Subcutaneous abdominal adipose tissue (tissue), 5 donors: Measurements from ENCODE around the gene PLD1.
A peak's percentile ranks its signal among the peaks of the same experiment; 100 is the strongest.

ENCODE experiments used
- H3K27ac ChIP-seq: one replicate; pipeline ENCODE4 v1.7.0; 2013; ENCODE audit warnings: low read depth, mild to moderate bottlenecking, inconsistent platforms, low read length, moderate library complexity
- H3K27me3 ChIP-seq, 5 donors: one replicate each; pipeline ENCODE4 v1.7.0; 2013; ENCODE audit warnings: low read length in 5 of 5, inconsistent platforms in 1 of 5; ENCODE audit not compliant: control insufficient read depth in 5 of 5, insufficient read depth in 4 of 5
- H3K36me3 ChIP-seq, 5 donors: one replicate each; pipeline ENCODE4 v1.7.0; 2013; ENCODE audit warnings: low read length in 5 of 5; ENCODE audit not compliant: control insufficient read depth in 5 of 5, insufficient read depth in 5 of 5
- H3K4me1 ChIP-seq, 5 donors: one replicate each; pipeline ENCODE4 v1.7.0; 2013; ENCODE audit warnings: low read length in 5 of 5, mild to moderate bottlenecking in 3 of 5, moderate library complexity in 1 of 5; ENCODE audit not compliant: control insufficient read depth in 5 of 5, insufficient read depth in 5 of 5
- H3K4me3 ChIP-seq, 5 donors: one replicate each; pipeline ENCODE4 v1.7.0; 2013; ENCODE audit warnings: low read length in 5 of 5, low read depth in 1 of 5
- H3K9ac ChIP-seq, 5 donors: one replicate each; pipeline ENCODE4 v1.7.0; 2013; ENCODE audit warnings: low read length in 5 of 5, mild to moderate bottlenecking in 4 of 5, moderate library complexity in 3 of 5
- H3K9me3 ChIP-seq, 5 donors: one replicate each; pipeline ENCODE4 v1.7.0; 2013; ENCODE audit warnings: low read length in 5 of 5; ENCODE audit not compliant: control insufficient read depth in 5 of 5
- donor health status: healthy.
- donor health status: healthy.
- donor health status: healthy.
- donor health status: healthy.
- donor health status: healthy.

The PLD1 gene

GRCh38 chr3:171838218-171838720, 28.0 kb upstream of the PLD1 start:
- Histone ChIP-seq H3K9me3 (no peaks in the 10 kb centered on the region), H3K4me1 (peaks cover 7 to 47% (median 36%) of the 10 kb centered on the region in 5 donors), H3K27me3 (no peaks in the 10 kb centered on the region), H3K27ac (peak overlapping the region; percentile 72), H3K36me3 (no peaks in the 10 kb centered on the region), H3K9ac (peak overlapping the region in 2 of 5 donors; percentile 10 to 51), H3K4me3 (peak overlapping the region; percentile 12 to 51 (median 33))

GRCh38 chr3:171837698-171838097, 27.4 kb upstream of the PLD1 start:
- no peak overlapping the region for H3K9ac ChIP-seq
- H3K4me3 ChIP-seq = no peak overlapping the region
- H3K27me3 ChIP-seq = no peaks in the 10 kb centered on the region
- H3K9me3 ChIP-seq = no peaks in the 10 kb centered on the region
- H3K4me1 ChIP-seq = peaks cover 7 to 49% (median 39%) of the 10 kb centered on the region in 5 donors
- peak overlapping the region; percentile 72 for H3K27ac ChIP-seq
- no peaks in the 10 kb centered on the region for H3K36me3 ChIP-seq

DNA sequence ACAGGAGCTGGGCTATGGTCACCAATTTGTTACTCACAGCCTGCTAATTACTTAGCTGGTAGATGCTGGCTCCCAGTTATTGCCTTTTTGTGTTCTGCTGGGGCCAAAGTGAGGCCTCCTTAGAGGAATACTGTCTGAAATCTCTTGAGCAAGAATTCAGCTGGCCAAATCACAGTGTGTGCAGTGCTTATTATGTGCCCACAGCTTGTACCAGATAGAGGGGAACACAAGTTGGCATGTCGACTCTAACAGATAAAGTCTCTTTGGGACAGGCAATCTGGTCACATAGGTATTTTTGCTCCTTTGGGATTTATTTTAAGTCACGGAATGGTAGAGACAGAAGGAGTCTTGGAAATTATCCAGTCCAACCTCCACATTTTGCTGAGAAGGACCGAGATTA, 26.6 kb upstream of the PLD1 start:
- H3K4me1 ChIP-seq = peaks cover 7 to 53% (median 44%) of the 10 kb centered on the region in 5 donors
- H3K36me3 ChIP-seq = no peaks in the 10 kb centered on the region

GRCh38 chr3:171835613-171836012, 25.3 kb upstream of the PLD1 start:
- H3K36me3 ChIP-seq = no peaks in the 10 kb centered on the region
- H3K4me3 ChIP-seq = no peak overlapping the region
- H3K9me3 ChIP-seq = no peaks in the 10 kb centered on the region
- no peaks in the 10 kb centered on the region for H3K27me3 ChIP-seq
- H3K27ac ChIP-seq = peak overlapping the region; percentile 64
- no peak overlapping the region for H3K9ac ChIP-seq
- H3K4me1 ChIP-seq = peaks cover 7 to 57% (median 46%) of the 10 kb centered on the region in 5 donors

More for the DNA sequence above, 26.6 kb upstream of the PLD1 start:
- no peaks in the 10 kb centered on the region for H3K9me3 ChIP-seq
- no peaks in the 10 kb centered on the region for H3K27me3 ChIP-seq
- no peak overlapping the region for H3K9ac ChIP-seq
- no peak overlapping the region for H3K4me3 ChIP-seq
- H3K27ac ChIP-seq = peak overlapping the region; percentile 72

- H3K9me3 ChIP-seq = no peaks in the 10 kb centered on the region
- H3K36me3 ChIP-seq = no peaks in the 10 kb centered on the region
- H3K9ac ChIP-seq = no peak overlapping the region
- peaks cover 7 to 62% (median 50%) of the 10 kb centered on the region in 5 donors for H3K4me1 ChIP-seq
- peak overlapping the region; percentile 64 for H3K27ac ChIP-seq
- H3K27me3 ChIP-seq = no peaks in the 10 kb centered on the region
- no peak overlapping the region for H3K4me3 ChIP-seq
These were observed 24.8 kb upstream of the PLD1 start for GRCh38 chr3:171835116-171835515.

GRCh38 chr3:171834461-171834801, 24.1 kb upstream of the PLD1 start:
- no peak overlapping the region for H3K4me3 ChIP-seq
- H3K27ac ChIP-seq = peak overlapping the region; percentile 64
- H3K9ac ChIP-seq = peak overlapping the region in 1 of 5 donors; percentile 1
- peaks cover 11 to 68% (median 57%) of the 10 kb centered on the region in 5 donors for H3K4me1 ChIP-seq
- no peaks in the 10 kb centered on the region for H3K27me3 ChIP-seq
- H3K36me3 ChIP-seq = no peaks in the 10 kb centered on the region
- no peaks in the 10 kb centered on the region for H3K9me3 ChIP-seq

GRCh38 chr3:171833789-171834460, 23.6 kb upstream of the PLD1 start:
- Histone ChIP-seq H3K9me3 (no peaks in the 10 kb centered on the region), H3K27me3 (no peaks in the 10 kb centered on the region), H3K4me3 (no peak overlapping the region), H3K4me1 (peaks cover 13 to 66% (median 60%) of the 10 kb centered on the region in 5 donors), H3K27ac (peak overlapping the region; percentile 64), H3K9ac (no peak overlapping the region), H3K36me3 (no peaks in the 10 kb centered on the region)

DNA sequence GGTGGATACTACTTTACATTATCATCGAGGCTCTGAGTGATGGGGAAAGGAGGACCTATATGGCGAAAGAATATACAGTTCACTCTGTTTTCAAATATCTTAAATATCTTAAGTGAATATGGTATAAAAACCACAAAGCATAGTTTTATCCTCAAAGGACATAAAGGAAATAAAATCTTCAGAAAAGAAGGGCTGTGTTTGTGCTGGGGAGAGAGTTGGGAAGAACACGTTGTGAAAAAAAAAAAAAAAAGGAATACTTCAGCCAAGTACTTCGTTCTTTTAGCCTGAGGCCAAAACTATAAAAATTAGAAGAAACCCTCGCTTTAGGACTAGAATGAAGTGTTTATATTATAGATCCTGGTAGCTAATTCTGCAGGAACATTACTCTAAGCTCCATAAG, 22.7 kb upstream of the PLD1 start:
- Histone ChIP-seq H3K9me3 (no peaks in the 10 kb centered on the region), H3K9ac (peak overlapping the region in 1 of 5 donors; percentile 32), H3K27me3 (no peaks in the 10 kb centered on the region), H3K4me3 (no peak overlapping the region), H3K4me1 (peaks cover 11 to 60% (median 53%) of the 10 kb centered on the region in 5 donors), H3K36me3 (no peaks in the 10 kb centered on the region), H3K27ac (peak overlapping the region; percentile 61)

GRCh38 chr3:171831936-171832335, 21.7 kb upstream of the PLD1 start:
- H3K4me3 ChIP-seq = no peak overlapping the region
- H3K9ac ChIP-seq = peak overlapping the region in 1 of 5 donors; percentile 38
- H3K36me3 ChIP-seq = no peaks in the 10 kb centered on the region
- H3K27ac ChIP-seq = peak overlapping the region; percentile 61
- H3K4me1 ChIP-seq = peaks cover 11 to 51% (median 43%) of the 10 kb centered on the region in 5 donors
- no peaks in the 10 kb centered on the region for H3K9me3 ChIP-seq
- no peaks in the 10 kb centered on the region for H3K27me3 ChIP-seq

DNA sequence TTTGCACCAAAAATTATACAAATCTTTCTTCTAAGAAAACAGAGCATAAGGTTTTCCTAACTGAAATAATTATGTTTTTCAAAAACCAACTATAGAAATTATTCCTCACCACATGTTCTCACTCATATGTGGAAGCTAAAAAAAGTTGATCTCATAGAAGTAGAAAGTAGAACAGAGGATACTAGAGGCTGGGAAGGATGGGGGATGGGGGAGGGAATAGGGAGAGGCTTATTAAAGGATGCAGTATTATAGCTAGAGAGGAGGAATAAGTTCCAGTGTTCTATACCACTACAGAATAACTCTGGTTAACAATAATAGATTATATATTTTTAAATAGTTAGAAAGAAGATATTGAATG, 20.2 kb upstream of the PLD1 start:
- Histone ChIP-seq H3K9ac (no peak overlapping the region), H3K36me3 (no peaks in the 10 kb centered on the region), H3K27me3 (no peaks in the 10 kb centered on the region), H3K9me3 (no peaks in the 10 kb centered on the region), H3K4me3 (no peak overlapping the region), H3K4me1 (peaks cover 12 to 52% (median 42%) of the 10 kb centered on the region in 5 donors), H3K27ac (peak overlapping the region; percentile 59)
